Measurements from ENCODE around the gene TCFL5.
"Not testable (repeated sequence)": the region's sequence is repeated elsewhere in the genome, so short reads cannot be mapped to it uniquely, and the experiment has no call there.

The TCFL5 gene

GRCh38 chr20:62879275-62880146 is 17.9 kb upstream of the TCFL5 start:
- no peak for DNase-seq

- DNase-seq: no peak
Observed at GRCh38 chr20:62878244-62879038, 16.8 kb upstream of the TCFL5 start.

GRCh38 chr20:62876902-62877816 is 15.5 kb upstream of the TCFL5 start:
- DNase-seq: no peak

GRCh38 chr20:62876501-62876901 is 14.9 kb upstream of the TCFL5 start:
- no peak for DNase-seq

GRCh38 chr20:62875419-62876361 is 14.1 kb upstream of the TCFL5 start:
- DNase-seq: no peak

GRCh38 chr20:62874964-62875344 is 13.3 kb upstream of the TCFL5 start:
- DNase-seq: no peak

GRCh38 chr20:62873681-62874031 is 12.0 kb upstream of the TCFL5 start:
- not testable (repeated sequence) for DNase-seq

GRCh38 chr20:62873280-62873679 is 11.7 kb upstream of the TCFL5 start:
- DNase-seq: no peak

- no peak for DNase-seq
Observed at GRCh38 chr20:62872862-62873261, 11.2 kb upstream of the TCFL5 start.

GRCh38 chr20:62872184-62872847 is 10.7 kb upstream of the TCFL5 start:
- DNase-seq: no peak

GRCh38 chr20:62864207-62864606 is 2.6 kb upstream of the TCFL5 start:
- no peak for DNase-seq

- no peak for DNase-seq
Observed at GRCh38 chr20:62860924-62861691, 514 bp downstream of the TCFL5 start.

GRCh38 chr20:62860391-62860923 is 1.2 kb downstream of the TCFL5 start:
- DNase-seq: no peak

GRCh38 chr20:62859721-62860120 is 1.9 kb downstream of the TCFL5 start:
- DNase-seq: no peak

GRCh38 chr20:62858058-62858830 is 3.4 kb downstream of the TCFL5 start:
- no peak for DNase-seq

GRCh38 chr20:62856931-62857619 is 4.5 kb downstream of the TCFL5 start:
- no peak for DNase-seq

GRCh38 chr20:62855120-62855519 is 6.5 kb downstream of the TCFL5 start:
- no peak for DNase-seq

- no peak for DNase-seq
Observed at GRCh38 chr20:62854121-62854520, 7.5 kb downstream of the TCFL5 start.

GRCh38 chr20:62853304-62853703 is 8.3 kb downstream of the TCFL5 start:
- DNase-seq: not testable (repeated sequence)

All from KG1 (cell line).